Right atrium auricular region (tissue), 2 donors: ENCODE measurements around the gene ALG12. TPM values are rescaled to one million over a fixed set of nuclear protein-coding genes. Genes with fewer than 3 reads are reported as not detected.

Experiments used
- DNase-seq: peaks from one replicate; pipeline ENCODE4 v3.0.0-alpha.2; 2019; ENCODE audit warnings: low spot score
- H3K27ac ChIP-seq, 2 donors: fragments of 200-600 bp; sonication (generic); 1 replicate in 1 of 2; 2 replicates in 1 of 2; pipeline ENCODE4 v1.5.1; 2016 to 2019
- H3K27me3 ChIP-seq, 2 donors: fragments of 200-600 bp; sonication (generic); one replicate each; pipeline versions ENCODE4 v1.5.1 to v1.6.0; 2017 to 2019
- H3K36me3 ChIP-seq: fragments of 200-600 bp; sonication (generic); one replicate; pipeline ENCODE4 v1.5.1; 2016
- H3K4me1 ChIP-seq, 2 donors: fragments of 200-600 bp; sonication (generic); one replicate each; pipeline versions ENCODE4 v1.5.1 to v1.6.0; 2017 to 2019
- H3K4me3 ChIP-seq, 2 donors: fragments of 200-600 bp; sonication (generic); 1 replicate in 1 of 2; 2 replicates in 1 of 2; pipeline ENCODE4 v1.5.1; 2017 to 2019; ENCODE audit warnings: mild to moderate bottlenecking in 1 of 2, moderate library complexity in 1 of 2
- H3K9me3 ChIP-seq, 2 donors: fragments of 200-600 bp; sonication (generic); one replicate each; pipeline ENCODE4 v1.5.1; 2019
- total RNA-seq, 2 donors: library from RNA; depleted of rRNA; stranded (reverse); fragments of >200 nt; gene quantifications; one replicate each; pipeline ENCODE4 v1.1.0, GENCODE V29; 2016
- TF ChIP-seq, protein P1 (sequence below), 2 donors: fragments of 200-600 bp; sonication (generic); IDR thresholded peaks; one replicate each; pipeline ENCODE4 v1.5.1; 2019; ENCODE audit warnings: antibody characterized with exemption in 2 of 2

Gene ALG12
- total RNA-seq, 2 donors from 2014 or later: 19.7 to 19.8 TPM

DNA sequence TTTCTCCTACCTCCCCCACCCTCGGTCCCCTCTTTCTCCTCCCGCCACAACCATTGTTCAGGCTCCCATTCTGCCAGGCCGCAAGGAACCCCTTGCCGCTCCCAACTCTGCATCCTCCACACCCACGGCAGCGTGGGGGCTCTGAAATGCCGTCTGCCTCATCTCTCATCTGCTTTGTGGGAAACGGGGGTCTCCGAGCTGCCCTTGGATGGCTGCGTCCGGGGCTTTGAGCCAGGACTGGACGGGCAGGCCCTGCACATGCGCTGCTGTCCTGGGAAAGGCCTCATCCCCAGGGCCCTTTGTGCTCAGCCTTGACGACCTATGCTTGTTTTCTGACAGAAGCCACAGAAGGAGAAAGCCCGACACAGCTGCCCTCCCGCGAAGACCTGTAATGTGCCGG lies 8.7 kb upstream of the ALG12 start:
- H3K27ac ChIP-seq: no peak overlapping the region

DNA sequence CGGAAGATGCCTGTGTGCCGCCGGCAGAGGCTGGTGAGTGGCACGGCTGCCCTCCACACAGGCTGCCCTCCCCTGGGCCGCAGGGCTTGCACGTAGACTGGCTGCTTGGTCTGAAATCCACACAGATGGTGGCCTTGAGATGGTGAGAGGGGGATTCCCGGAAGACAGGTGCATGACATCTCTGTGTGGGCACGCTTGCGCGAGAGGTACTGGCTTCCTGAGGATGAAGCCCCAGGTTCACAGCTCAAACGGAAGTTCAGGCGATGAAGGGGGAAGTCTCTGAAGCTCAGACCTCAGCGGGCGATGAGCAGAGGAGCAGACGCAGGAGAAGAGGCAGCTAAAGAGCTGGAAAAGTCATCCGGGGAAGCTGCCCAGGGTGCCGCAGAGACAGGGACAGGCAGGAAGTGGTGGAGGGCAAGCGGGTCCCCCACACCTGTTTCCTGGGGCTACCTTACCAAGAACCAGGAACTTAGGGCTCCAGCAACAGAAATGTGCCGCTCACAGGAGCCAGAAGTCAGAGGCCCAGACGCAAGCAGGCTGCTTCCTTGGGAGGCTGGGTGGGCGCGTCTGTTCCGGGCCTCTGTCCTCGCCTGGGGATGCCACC lies 7.4 kb upstream of the ALG12 start:
- no peaks in the 10 kb centered on the region for H3K9me3 ChIP-seq
- no peak overlapping the region for H3K27ac ChIP-seq
- TF ChIP-seq, protein P1, sequence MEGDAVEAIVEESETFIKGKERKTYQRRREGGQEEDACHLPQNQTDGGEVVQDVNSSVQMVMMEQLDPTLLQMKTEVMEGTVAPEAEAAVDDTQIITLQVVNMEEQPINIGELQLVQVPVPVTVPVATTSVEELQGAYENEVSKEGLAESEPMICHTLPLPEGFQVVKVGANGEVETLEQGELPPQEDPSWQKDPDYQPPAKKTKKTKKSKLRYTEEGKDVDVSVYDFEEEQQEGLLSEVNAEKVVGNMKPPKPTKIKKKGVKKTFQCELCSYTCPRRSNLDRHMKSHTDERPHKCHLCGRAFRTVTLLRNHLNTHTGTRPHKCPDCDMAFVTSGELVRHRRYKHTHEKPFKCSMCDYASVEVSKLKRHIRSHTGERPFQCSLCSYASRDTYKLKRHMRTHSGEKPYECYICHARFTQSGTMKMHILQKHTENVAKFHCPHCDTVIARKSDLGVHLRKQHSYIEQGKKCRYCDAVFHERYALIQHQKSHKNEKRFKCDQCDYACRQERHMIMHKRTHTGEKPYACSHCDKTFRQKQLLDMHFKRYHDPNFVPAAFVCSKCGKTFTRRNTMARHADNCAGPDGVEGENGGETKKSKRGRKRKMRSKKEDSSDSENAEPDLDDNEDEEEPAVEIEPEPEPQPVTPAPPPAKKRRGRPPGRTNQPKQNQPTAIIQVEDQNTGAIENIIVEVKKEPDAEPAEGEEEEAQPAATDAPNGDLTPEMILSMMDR (IDR thresholded peaks at IDR 0.05): no peak
- DNase-seq: no peak
- peaks cover 0 to 16% of the 10 kb centered on the region in 2 donors for H3K4me1 ChIP-seq
- H3K4me3 ChIP-seq: no peak overlapping the region
- peaks cover 26% of the 10 kb centered on the region for H3K36me3 ChIP-seq
- H3K27me3 ChIP-seq: peaks cover 0 to 4% of the 10 kb centered on the region in 2 donors

More for the DNA sequence above, 8.7 kb upstream of the ALG12 start:
- Histone ChIP-seq H3K4me3 (no peak overlapping the region), H3K4me1 (peaks cover 0 to 29% of the 10 kb centered on the region in 2 donors), H3K27me3 (peaks cover 0 to 4% of the 10 kb centered on the region in 2 donors), H3K36me3 (peaks cover 15% of the 10 kb centered on the region), H3K9me3 (no peaks in the 10 kb centered on the region)
- TF ChIP-seq, protein P1 (IDR thresholded peaks at IDR 0.05): no peak
- no peak for DNase-seq

DNA sequence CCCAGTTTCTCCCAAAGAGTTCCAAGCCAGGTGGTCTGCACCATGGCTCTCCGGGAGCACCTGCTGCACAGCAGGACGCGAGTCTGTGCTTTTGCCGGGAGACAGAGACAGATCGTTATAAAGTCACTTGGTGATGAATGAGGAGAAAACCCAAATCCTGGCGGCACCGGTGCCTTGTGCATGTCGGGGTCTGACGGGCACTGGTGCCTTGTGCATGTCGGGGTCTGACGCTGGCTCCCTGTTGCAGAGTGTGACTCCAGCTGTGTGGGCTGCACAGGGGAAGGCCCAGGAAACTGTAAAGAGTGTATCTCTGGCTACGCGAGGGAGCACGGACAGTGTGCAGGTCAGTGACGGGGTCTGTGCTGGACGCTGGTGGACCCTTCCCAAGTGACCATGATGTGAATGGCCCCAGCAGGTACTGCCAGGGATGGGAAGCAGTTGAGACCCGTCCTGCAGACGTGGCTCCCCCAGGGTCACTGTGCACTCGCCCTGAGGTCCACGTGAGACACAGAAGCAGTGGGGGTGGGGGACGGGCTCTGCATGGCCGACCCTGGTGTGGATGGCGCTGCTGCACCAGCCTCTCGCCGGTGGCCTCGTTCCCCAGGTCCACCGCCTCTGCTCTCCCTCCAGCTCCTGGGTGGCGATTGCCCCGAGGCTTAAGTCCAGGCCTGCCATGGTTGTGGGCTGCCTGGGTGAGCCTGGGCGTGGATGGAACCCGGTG lies 6.0 kb upstream of the ALG12 start:
- H3K4me3 ChIP-seq: no peak overlapping the region
- peaks cover 0 to 11% of the 10 kb centered on the region in 2 donors for H3K4me1 ChIP-seq
- H3K9me3 ChIP-seq: no peaks in the 10 kb centered on the region
- no peak overlapping the region for H3K27ac ChIP-seq
- H3K27me3 ChIP-seq: peaks cover 0 to 4% of the 10 kb centered on the region in 2 donors
- TF ChIP-seq, protein P1 (IDR thresholded peaks at IDR 0.05): no peak
- H3K36me3 ChIP-seq: peaks cover 30% of the 10 kb centered on the region
- DNase-seq: no peak

DNA sequence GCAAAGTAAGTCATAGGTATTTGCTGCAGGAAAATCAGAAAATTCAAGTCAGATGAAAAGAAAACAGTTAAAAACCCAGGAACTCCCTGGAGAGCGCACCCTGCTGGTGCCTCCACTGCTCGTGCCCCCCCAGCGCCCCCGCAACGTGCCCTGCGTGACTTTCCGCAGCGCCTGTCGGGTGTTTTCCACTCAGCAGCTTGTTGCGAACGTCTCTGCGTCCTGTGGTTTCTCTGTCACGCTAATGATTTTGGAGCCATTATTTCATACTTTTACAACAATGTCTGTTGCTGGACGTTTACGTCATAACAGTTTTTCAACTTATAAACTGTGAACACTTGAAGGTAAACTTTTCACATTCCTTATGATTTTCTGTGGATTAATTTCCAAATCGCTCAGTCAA lies 5.2 kb upstream of the ALG12 start:
- Histone ChIP-seq H3K27me3 (no peaks in the 10 kb centered on the region), H3K4me1 (peaks cover 0 to 10% of the 10 kb centered on the region in 2 donors), H3K4me3 (no peak overlapping the region), H3K9me3 (no peaks in the 10 kb centered on the region), H3K36me3 (peaks cover 30% of the 10 kb centered on the region), H3K27ac (no peak overlapping the region)
- DNase-seq: no peak
- TF ChIP-seq, protein P1 (IDR thresholded peaks at IDR 0.05): no peak

DNA sequence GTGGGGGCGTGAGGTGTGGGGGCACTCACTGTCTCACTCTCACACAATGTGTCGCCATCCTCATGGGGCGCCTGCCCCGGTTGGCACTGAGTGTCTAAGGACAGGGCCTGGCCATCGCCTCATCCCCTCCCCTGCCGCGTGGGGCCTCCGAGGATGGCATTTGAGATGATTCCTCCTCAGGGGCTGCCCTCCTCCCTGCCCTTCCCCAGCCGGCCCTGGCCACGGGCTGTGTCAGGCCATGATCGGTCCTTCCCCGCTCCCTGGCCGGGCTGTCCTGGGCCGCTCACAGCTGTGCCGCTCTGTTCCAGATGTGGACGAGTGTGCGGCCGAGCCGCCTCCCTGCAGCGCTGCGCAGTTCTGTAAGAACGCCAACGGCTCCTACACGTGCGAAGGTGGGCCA lies 4.7 kb upstream of the ALG12 start:
- no peak for DNase-seq
- Histone ChIP-seq H3K9me3 (no peaks in the 10 kb centered on the region), H3K4me3 (no peak overlapping the region), H3K27ac (no peak overlapping the region), H3K4me1 (peaks cover 0 to 10% of the 10 kb centered on the region in 2 donors), H3K27me3 (no peaks in the 10 kb centered on the region), H3K36me3 (peaks cover 30% of the 10 kb centered on the region)
- TF ChIP-seq, protein P1 (IDR thresholded peaks at IDR 0.05): no peak
